Renal pelvis (tissue), 12 donors: ENCODE data around the gene MINPP1. TPM values are rescaled to one million over a fixed set of nuclear protein-coding genes. Genes with fewer than 3 reads are reported as not detected.
"Not testable (repeated sequence)": the region's sequence is repeated elsewhere in the genome, so short reads cannot be mapped to it uniquely, and the experiment has no call there.

Experiments used
- DNase-seq: peaks from one replicate; pipeline ENCODE4 v3.0.0-alpha.2; 2013
- long read RNA-seq, 16 experiments: transcript quantifications; one replicate each; lab custom pipeline, GENCODE V29; 2026
- polyA plus RNA-seq, 3 donors: library from polyadenylated mRNA; unstranded; fragments of 120-200 nt; gene quantifications; one replicate each; pipeline ENCODE4 v1.2.1, GENCODE V29; 2013; ENCODE audit not compliant: insufficient read length in 3 of 3

MINPP1 gene, protein sequence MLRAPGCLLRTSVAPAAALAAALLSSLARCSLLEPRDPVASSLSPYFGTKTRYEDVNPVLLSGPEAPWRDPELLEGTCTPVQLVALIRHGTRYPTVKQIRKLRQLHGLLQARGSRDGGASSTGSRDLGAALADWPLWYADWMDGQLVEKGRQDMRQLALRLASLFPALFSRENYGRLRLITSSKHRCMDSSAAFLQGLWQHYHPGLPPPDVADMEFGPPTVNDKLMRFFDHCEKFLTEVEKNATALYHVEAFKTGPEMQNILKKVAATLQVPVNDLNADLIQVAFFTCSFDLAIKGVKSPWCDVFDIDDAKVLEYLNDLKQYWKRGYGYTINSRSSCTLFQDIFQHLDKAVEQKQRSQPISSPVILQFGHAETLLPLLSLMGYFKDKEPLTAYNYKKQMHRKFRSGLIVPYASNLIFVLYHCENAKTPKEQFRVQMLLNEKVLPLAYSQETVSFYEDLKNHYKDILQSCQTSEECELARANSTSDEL
- polyA plus RNA-seq, result 10 to 100 TPM; 32.8 to 38.9 (median 36.7) TPM
- long read RNA-seq, donor 1, transcript MINPP1-202 (5 exons, 2,415 nt), result major isoform, 14 of 15 reads
- long read RNA-seq, donor 1, partial matches to known transcripts, result 0 of 15 reads
- long read RNA-seq, donor 1, other reads (novel, unspliced or antisense), result 0 of 15 reads
- long read RNA-seq, donor 2, transcript MINPP1-202 (5 exons, 2,415 nt), result major isoform, 21 of 46 reads
- long read RNA-seq, donor 2, partial matches to known transcripts, result 25 of 46 reads
- long read RNA-seq, donor 2, other reads (novel, unspliced or antisense), result 0 of 46 reads
- long read RNA-seq, donor 3, transcript MINPP1-202 (5 exons, 2,415 nt), result major isoform, 11 of 11 reads
- long read RNA-seq, donor 3, partial matches to known transcripts, result 0 of 11 reads
- long read RNA-seq, donor 3, other reads (novel, unspliced or antisense), result 0 of 11 reads
- long read RNA-seq, donor 4, transcript MINPP1-202 (5 exons, 2,415 nt), result major isoform, 19 of 19 reads
- long read RNA-seq, donor 4, partial matches to known transcripts, result 0 of 19 reads
- long read RNA-seq, donor 4, other reads (novel, unspliced or antisense), result 0 of 19 reads
- long read RNA-seq, donor 5, transcript MINPP1-202 (5 exons, 2,415 nt), result major isoform, 9 of 9 reads
- long read RNA-seq, donor 5, partial matches to known transcripts, result 0 of 9 reads
- long read RNA-seq, donor 5, other reads (novel, unspliced or antisense), result 0 of 9 reads
- long read RNA-seq, donor 6, transcript MINPP1-202 (5 exons, 2,415 nt), result major isoform, 12 of 12 reads
- long read RNA-seq, donor 6, partial matches to known transcripts, result 0 of 12 reads
- long read RNA-seq, donor 6, other reads (novel, unspliced or antisense), result 0 of 12 reads
- long read RNA-seq, donor 7, transcript MINPP1-202 (5 exons, 2,415 nt), result major isoform, 27 of 34 reads
- long read RNA-seq, donor 7, partial matches to known transcripts, result 7 of 34 reads
- long read RNA-seq, donor 7, other reads (novel, unspliced or antisense), result 0 of 34 reads
- long read RNA-seq, donor 8, partial matches to known transcripts, result 0 of 4 reads
- long read RNA-seq, donor 8, other reads (novel, unspliced or antisense), result 0 of 4 reads
- long read RNA-seq, donor 9, transcript MINPP1-202 (5 exons, 2,415 nt), result major isoform, 13 of 13 reads
- long read RNA-seq, donor 9, partial matches to known transcripts, result 0 of 13 reads
- long read RNA-seq, donor 9, other reads (novel, unspliced or antisense), result 0 of 13 reads
- long read RNA-seq, donor 10, transcript MINPP1-202 (5 exons, 2,415 nt), result major isoform, 15 of 15 reads
- long read RNA-seq, donor 10, partial matches to known transcripts, result 0 of 15 reads
- long read RNA-seq, donor 10, other reads (novel, unspliced or antisense), result 0 of 15 reads
- long read RNA-seq, donor 11, transcript MINPP1-202 (5 exons, 2,415 nt), result major isoform, 14 of 42 reads
- long read RNA-seq, donor 11, partial matches to known transcripts, result 28 of 42 reads
- long read RNA-seq, donor 11, other reads (novel, unspliced or antisense), result 0 of 42 reads
- long read RNA-seq, donor 12, transcript MINPP1-202 (5 exons, 2,415 nt), result major isoform, 18 of 19 reads
- long read RNA-seq, donor 12, partial matches to known transcripts, result 0 of 19 reads
- long read RNA-seq, donor 12, other reads (novel, unspliced or antisense), result 0 of 19 reads
- long read RNA-seq, donor 13, transcript MINPP1-202 (5 exons, 2,415 nt), result major isoform, 5 of 5 reads
- long read RNA-seq, donor 13, partial matches to known transcripts, result 0 of 5 reads
- long read RNA-seq, donor 13, other reads (novel, unspliced or antisense), result 0 of 5 reads
- long read RNA-seq, donor 14, result 0 reads
- long read RNA-seq, donor 15, transcript MINPP1-202 (5 exons, 2,415 nt), result major isoform, 15 of 39 reads
- long read RNA-seq, donor 15, partial matches to known transcripts, result 24 of 39 reads
- long read RNA-seq, donor 15, other reads (novel, unspliced or antisense), result 0 of 39 reads
- long read RNA-seq, donor 16, transcript MINPP1-202 (5 exons, 2,415 nt), result major isoform, 16 of 16 reads
- long read RNA-seq, donor 16, partial matches to known transcripts, result 0 of 16 reads
- long read RNA-seq, donor 16, other reads (novel, unspliced or antisense), result 0 of 16 reads

DNA sequence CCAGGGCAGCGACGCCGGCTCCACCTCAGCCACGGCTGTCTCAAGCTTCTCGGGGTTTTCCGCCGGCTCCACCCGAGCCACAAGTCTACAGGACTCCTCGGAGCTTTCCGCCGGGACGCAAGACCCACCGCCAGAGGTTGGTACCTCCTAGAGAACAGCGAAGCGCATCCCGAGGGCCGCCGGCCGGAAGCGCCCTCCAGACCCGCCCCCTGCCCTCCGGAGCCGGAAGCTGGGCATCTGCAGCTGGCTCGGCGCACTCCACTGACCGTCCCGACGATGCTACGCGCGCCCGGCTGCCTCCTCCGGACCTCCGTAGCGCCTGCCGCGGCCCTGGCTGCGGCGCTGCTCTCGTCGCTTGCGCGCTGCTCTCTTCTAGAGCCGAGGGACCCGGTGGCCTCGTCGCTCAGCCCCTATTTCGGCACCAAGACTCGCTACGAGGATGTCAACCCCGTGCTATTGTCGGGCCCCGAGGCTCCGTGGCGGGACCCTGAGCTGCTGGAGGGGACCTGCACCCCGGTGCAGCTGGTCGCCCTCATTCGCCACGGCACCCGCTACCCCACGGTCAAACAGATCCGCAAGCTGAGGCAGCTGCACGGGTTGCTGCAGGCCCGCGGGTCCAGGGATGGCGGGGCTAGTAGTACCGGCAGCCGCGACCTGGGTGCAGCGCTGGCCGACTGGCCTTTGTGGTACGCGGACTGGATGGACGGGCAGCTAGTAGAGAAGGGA, at the start of gene MINPP1:
TSS of gene MINPP1 (plus strand) at position 254 of the 726 bp plus-strand sequence. CDS start at position 277, 23 bp downstream.
- DNase-seq, result peak; percentile 82

GRCh38 chr10:87456586-87457220, 48.0 kb upstream of the MINPP1 start:
- not testable (repeated sequence) for DNase-seq

DNA sequence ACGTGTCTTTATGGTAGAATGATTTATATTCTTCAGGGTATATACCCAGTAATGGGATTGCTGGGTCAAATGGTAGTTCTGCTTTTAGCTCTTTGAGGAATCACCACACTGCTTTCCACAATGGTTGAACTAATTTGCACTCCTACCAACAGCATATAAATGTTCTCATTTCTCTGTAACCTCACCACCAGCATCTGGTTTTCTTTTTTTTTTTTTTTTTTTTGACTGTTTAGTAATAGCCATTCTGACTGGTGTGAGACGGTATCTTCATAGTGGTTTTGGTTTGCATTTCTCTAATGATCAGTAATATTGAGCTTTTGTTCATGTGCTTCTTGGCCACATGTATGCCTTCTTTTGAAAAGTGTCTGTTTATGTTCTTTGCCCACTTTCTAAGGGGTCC, 42.9 kb upstream of the MINPP1 start:
- not testable (repeated sequence) for DNase-seq

GRCh38 chr10:87466849-87467248, 37.8 kb upstream of the MINPP1 start:
- not testable (repeated sequence) for DNase-seq

- not testable (repeated sequence) for DNase-seq
These were observed 16.0 kb upstream of the MINPP1 start for GRCh38 chr10:87488733-87489132.

DNA sequence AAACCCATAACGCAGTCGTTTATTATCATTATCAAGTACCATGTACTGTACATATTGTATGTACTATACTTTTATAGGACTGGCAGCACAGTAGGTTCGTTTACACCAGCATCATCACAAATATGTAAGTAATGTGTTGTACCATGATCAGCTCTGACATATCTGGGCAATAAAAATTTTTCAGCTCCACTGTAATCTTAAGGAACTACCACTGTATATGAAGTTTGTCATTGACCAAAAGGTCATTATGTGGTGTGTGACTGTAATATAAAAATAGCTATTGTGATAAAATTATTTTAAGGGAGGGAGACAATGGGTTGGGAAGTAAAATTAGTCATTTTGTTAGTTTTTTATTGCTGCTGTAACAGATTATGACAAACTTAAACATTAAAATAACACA, 14.4 kb upstream of the MINPP1 start:
- not testable (repeated sequence) for DNase-seq

GRCh38 chr10:87492450-87492849, 12.2 kb upstream of the MINPP1 start:
- DNase-seq, result not testable (repeated sequence)

- DNase-seq, result not testable (repeated sequence)
These were observed 9.2 kb upstream of the MINPP1 start for GRCh38 chr10:87495446-87495845.

DNA sequence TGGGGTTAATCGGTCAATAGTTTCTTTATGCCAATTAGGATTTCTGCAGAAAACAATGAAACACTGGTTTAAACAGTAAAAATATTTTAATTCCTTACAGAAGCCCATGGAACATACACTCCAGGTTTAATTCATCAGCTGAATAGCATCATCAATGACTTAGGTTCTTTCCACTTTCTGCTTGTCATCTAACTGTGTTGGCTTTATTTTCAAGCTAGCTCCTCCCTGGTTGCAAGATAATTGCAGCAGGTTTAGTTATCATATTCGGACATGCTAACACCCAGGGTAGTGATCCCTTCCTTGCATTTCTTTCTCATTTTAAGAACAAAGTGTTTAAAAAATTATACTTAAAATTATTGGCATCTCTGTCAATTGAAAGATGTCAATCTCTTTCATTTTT, 7.3 kb upstream of the MINPP1 start:
- DNase-seq, result not testable (repeated sequence)

GRCh38 chr10:87498106-87498789, 6.4 kb upstream of the MINPP1 start:
- DNase-seq, result not testable (repeated sequence)

DNA sequence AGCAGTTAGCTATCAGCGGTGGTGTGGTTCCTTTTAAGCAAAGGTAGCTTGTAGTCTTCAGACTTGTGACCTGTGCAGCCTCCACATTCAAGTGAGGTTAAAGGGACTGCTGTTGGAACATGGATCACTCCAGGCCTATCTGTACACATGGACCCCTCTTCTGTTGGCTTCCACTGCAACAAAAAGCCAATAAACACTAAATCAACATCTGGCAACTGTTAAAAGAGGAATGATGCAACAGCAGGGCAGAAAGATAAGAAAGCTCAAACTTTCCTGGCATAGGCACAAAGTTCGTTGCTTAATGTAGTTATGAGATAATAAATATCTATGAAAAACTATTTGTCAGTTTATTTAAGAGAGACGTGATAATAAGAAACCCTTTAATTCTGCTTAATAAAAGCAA, 4.0 kb upstream of the MINPP1 start:
- no peak for DNase-seq

GRCh38 chr10:87503401-87503800, 1.3 kb upstream of the MINPP1 start:
- DNase-seq, result no peak

GRCh38 chr10:87503886-87504285, 807 bp upstream of the MINPP1 start:
- DNase-seq, result peak; percentile 0

GRCh38 chr10:87504307-87504639, 420 bp upstream of the MINPP1 start:
- no peak for DNase-seq

DNA sequence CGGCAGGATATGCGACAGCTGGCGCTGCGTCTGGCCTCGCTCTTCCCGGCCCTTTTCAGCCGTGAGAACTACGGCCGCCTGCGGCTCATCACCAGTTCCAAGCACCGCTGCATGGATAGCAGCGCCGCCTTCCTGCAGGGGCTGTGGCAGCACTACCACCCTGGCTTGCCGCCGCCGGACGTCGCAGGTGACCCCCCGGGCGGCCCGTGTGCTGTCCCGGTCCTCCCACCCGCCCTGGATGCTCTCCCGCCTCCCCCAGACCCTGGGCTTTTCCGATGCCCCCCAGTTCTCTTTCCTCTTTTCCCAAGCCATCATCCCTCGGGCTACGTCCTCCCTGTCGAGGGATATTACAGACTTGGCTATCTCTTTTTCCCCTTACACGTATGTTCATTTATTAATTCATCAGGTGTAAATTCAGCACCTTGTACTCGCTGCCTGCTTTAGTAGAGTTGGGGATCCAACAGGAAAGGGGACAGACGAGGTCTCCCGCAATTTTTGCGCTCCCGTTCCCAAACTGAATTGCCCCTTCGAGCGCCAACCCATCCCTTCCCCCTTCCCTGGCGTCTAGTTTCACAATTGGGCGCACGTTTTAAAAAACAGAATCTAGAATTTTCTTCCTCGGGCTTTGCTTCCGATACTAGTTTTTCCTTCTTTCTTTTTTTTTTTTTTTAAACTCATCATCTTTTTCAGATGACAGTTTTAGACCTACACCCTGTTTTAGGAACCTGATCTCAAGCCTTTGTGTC, 846 bp downstream of the MINPP1 start:
- peak; percentile 54 for DNase-seq

DNA sequence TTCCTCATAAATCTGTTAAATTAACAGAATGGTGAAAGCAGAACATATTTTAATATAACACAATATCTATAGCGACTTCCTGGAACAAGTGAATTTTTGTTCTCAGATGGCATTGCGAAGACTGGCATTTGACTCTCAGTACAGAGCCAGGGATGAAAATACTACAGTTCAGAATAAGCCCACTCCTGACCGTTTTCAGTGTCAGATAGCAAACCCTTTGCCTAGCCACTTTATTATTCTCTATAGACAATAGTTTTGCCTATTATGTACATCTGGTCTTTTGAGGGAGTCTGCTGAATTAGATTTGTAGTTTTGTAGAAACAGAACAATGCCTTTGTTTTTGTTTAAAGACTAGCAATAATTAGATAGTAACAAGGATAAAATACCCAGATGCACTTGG, 2.3 kb downstream of the MINPP1 start:
- no peak for DNase-seq
